OCI-LY3 (cell line): ENCODE measurements around the gene ALOX5.
A peak's percentile ranks its signal among the peaks of the same experiment; 100 is the strongest.
"Not testable (repeated sequence)": the region's sequence is repeated elsewhere in the genome, so short reads cannot be mapped to it uniquely, and the experiment has no call there.

Experiments
- H2AFZ ChIP-seq: fragments of 200-600, 300-600 bp; shearing (Covaris generic); 2 replicates; pipeline ENCODE4 v1.6.0; 2014; ENCODE audit warnings: antibody characterized with exemption, low read depth, low read length
- H3K27ac ChIP-seq: fragments of 200-600, 300-600 bp; sonication (generic); 2 replicates; pipeline ENCODE4 v1.5.1; 2014; ENCODE audit warnings: mild to moderate bottlenecking, low read length, moderate library complexity, mixed read lengths
- H3K27me3 ChIP-seq: fragments of 200-600, 300-600 bp; sonication (generic); 2 replicates; pipeline ENCODE4 v1.6.1; 2014; ENCODE audit warnings: low read depth, low read length, mixed read lengths
- H3K36me3 ChIP-seq: fragments of 200-600, 300-600 bp; sonication (generic); replicated peaks from 2 replicates; pipeline ENCODE3; 2014; ENCODE audit warnings: low read depth, low read length, mixed read lengths
- H3K4me1 ChIP-seq: fragments of 300-600, 200-600 bp; sonication (generic); 2 replicates; pipeline ENCODE4 v1.6.1; 2014; ENCODE audit warnings: low read length, mixed read lengths
- H3K4me2 ChIP-seq: fragments of 200-600, 300-600 bp; sonication (generic); 2 replicates; pipeline ENCODE4 v1.6.1; 2014; ENCODE audit warnings: low read length, mixed read lengths
- H3K4me3 ChIP-seq: fragments of 300-600, 200-600 bp; sonication (generic); 2 replicates; pipeline ENCODE4 v1.5.1; 2014; ENCODE audit warnings: antibody characterized with exemption, mild to moderate bottlenecking, low read length, moderate library complexity
- H3K79me2 ChIP-seq: fragments of 300-600, 200-600 bp; shearing (Covaris generic); 2 replicates; pipeline ENCODE4 v1.6.1; 2014; ENCODE audit warnings: mild to moderate bottlenecking, low read length, mixed read lengths
- H3K9ac ChIP-seq: fragments of 300-600, 200-600 bp; shearing (Covaris generic); 2 replicates; pipeline ENCODE4 v1.6.0; 2014; ENCODE audit warnings: mild to moderate bottlenecking, low read length, moderate library complexity
- H3K9me3 ChIP-seq: fragments of 200-600, 300-600 bp; shearing (Covaris generic); 2 replicates; pipeline ENCODE4 v1.6.1; 2014; ENCODE audit warnings: low read length, mixed read lengths; ENCODE audit not compliant: insufficient read depth
- H4K20me1 ChIP-seq: fragments of 200-600, 300-600 bp; sonication (generic); 2 replicates; pipeline ENCODE4 v1.6.1; 2016; ENCODE audit warnings: low read length, mixed read lengths; ENCODE audit not compliant: insufficient read depth
- EZH2phosphoT487 ChIP-seq: fragments of 200-600 bp; shearing (Covaris generic); IDR thresholded peaks from 2 replicates; pipeline ENCODE4 v1.6.1; 2018; ENCODE audit warnings: antibody characterized with exemption, mixed run types, low read depth
- TF ChIP-seq, protein P1 (sequence below): fragments of 200-600, 300-600 bp; sonication (generic); IDR thresholded peaks from 2 replicates; pipeline ENCODE4 v1.5.1; 2014; ENCODE audit warnings: antibody characterized with exemption, low read length, low read depth

The ALOX5 gene

DNA sequence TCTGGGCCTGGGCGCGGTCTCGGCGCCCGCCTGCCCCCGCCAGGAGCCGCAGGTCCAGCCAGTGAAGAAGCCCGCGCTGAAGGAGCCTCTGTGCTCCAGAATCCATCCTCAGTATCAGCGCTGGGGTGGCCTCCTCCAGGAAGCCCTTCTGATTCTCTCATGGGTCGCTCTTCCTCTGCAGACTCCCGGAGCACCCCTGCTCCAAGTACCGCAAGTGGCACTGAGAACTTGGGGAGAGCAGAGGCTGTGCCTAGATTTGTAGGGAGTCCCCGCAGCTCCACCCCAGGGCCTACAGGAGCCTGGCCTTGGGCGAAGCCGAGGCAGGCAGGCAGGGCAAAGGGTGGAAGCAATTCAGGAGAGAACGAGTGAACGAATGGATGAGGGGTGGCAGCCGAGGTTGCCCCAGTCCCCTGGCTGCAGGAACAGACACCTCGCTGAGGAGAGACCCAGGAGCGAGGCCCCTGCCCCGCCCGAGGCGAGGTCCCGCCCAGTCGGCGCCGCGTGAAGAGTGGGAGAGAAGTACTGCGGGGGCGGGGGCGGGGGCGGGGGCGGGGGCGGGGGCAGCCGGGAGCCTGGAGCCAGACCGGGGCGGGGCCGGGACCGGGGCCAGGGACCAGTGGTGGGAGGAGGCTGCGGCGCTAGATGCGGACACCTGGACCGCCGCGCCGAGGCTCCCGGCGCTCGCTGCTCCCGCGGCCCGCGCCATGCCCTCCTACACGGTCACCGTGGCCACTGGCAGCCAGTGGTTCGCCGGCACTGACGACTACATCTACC lies at the start of gene ALOX5:
Gene ALOX5 (plus strand): TSS at position 641 of the 774 bp plus-strand sequence. CDS start 64 bp downstream, at position 705.
- Histone ChIP-seq H3K9ac (no peak within 1 kb of the TSS), H2AFZ (no peak within 1 kb of the TSS), H3K36me3 (no peaks in the 10 kb centered on the region), H3K27me3 (no peaks in the 10 kb centered on the region), H3K9me3 (no peaks in the 10 kb centered on the region; the same call in 1 of the 2 replicates), H3K4me3 (no peak within 1 kb of the TSS), H3K4me1 (peaks cover 8% of the 10 kb centered on the region; the same call in 1 of the 2 replicates), H3K27ac (no peak within 1 kb of the TSS), H3K4me2 (0 out of 2 replicates have a peak within 1 kb of the TSS, but pooled peaks have one; percentile 12), H3K79me2 (no peaks in the 10 kb centered on the region), H4K20me1 (no peaks in the 10 kb centered on the region)
- no peak for TF ChIP-seq EZH2phosphoT487
- TF ChIP-seq, protein P1, sequence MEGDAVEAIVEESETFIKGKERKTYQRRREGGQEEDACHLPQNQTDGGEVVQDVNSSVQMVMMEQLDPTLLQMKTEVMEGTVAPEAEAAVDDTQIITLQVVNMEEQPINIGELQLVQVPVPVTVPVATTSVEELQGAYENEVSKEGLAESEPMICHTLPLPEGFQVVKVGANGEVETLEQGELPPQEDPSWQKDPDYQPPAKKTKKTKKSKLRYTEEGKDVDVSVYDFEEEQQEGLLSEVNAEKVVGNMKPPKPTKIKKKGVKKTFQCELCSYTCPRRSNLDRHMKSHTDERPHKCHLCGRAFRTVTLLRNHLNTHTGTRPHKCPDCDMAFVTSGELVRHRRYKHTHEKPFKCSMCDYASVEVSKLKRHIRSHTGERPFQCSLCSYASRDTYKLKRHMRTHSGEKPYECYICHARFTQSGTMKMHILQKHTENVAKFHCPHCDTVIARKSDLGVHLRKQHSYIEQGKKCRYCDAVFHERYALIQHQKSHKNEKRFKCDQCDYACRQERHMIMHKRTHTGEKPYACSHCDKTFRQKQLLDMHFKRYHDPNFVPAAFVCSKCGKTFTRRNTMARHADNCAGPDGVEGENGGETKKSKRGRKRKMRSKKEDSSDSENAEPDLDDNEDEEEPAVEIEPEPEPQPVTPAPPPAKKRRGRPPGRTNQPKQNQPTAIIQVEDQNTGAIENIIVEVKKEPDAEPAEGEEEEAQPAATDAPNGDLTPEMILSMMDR = no peak

DNA sequence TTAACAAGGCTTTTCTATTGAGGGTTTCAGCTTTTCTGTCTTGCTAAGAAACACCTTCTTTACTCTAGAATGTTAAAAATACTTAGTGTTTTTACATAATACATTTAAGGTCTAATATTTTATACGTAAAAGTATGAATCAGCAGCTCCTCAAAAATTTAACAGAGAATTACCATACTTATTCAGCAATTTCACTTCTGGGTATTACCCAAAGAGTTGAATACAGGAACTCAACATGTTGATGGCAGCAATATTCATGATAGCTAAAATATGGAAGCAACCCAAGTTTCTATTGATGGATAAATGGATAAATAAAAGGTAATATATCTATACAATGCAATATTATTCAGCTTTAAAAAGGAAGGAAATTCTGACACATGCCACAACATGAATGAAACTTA lies 48.9 kb upstream of the ALOX5 start:
- no peaks in the 10 kb centered on the region for H3K36me3 ChIP-seq
- H3K4me3 ChIP-seq = no peak overlapping the region
- H3K9me3 ChIP-seq = no peaks in the 10 kb centered on the region
- TF ChIP-seq, protein P1 = no peak
- no peak for TF ChIP-seq EZH2phosphoT487
- H2AFZ ChIP-seq = no peak overlapping the region
- H3K9ac ChIP-seq = no peak overlapping the region
- no peaks in the 10 kb centered on the region for H3K4me1 ChIP-seq
- no peaks in the 10 kb centered on the region for H4K20me1 ChIP-seq
- H3K27ac ChIP-seq = no peak overlapping the region
- H3K27me3 ChIP-seq = no peaks in the 10 kb centered on the region
- no peak overlapping the region for H3K4me2 ChIP-seq
- no peaks in the 10 kb centered on the region for H3K79me2 ChIP-seq

DNA sequence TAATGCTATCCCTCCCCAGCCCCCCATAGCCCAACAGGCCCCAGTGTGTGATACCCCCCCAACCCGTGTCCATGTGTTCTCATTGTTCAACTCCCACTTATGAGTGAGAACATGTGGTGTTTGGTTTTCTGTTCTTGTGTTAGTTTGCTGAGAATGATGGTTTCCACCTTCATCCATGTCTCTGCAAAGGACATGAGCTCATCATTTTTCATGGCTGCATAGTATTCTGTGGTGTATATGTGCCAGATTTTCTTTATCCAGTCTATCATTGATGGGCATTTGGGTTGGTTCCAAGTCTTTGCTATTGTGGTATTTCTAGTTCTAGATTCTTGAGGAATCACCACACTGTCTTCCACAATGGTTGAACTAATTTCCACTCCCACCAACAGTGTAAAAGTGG lies 47.2 kb upstream of the ALOX5 start:
- not testable (repeated sequence) for H2AFZ ChIP-seq, H3K9me3 ChIP-seq, H3K27me3 ChIP-seq, H3K4me2 ChIP-seq, H3K9ac ChIP-seq, H3K4me3 ChIP-seq, H4K20me1 ChIP-seq, H3K79me2 ChIP-seq, H3K27ac ChIP-seq, H3K36me3 ChIP-seq, H3K4me1 ChIP-seq

DNA sequence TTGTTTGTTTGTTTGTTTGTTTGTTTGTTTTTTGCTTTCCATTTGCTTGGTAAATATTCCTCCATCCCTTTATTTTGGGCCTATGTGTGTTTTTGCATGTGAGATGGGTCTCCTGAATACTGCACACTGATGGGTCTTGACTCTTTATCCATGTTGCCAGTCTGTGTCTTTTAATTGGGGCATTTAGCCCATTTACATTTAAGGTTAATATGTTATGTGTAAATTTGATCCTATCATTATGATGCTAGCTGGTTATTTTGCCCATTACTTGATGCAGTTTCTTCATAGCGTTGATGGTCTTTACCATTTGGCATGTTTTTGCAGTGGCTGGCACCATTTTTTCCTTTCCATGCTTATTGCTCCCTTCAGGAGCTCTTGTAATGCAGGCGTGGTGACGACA lies 42.2 kb upstream of the ALOX5 start:
- not testable (repeated sequence) for H3K27me3 ChIP-seq

DNA sequence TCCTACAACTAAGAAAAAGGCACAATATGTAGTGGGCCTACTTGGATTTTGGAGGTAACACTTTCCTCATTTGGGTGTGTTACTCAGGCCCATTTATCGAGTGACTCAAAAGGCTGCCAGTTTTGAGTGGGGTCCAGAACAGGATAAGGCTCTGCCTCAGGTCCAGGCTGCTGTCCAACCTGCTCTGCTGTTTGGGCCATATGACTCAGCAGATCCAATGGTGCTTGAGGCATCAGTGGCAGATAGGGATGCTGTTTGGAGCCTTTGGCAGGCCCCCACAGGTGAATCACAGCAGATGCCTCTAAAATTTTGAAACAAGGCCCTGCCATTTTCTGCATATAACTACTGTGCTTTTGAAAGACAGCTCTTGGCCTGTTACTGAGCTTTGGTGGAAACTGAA lies 34.1 kb upstream of the ALOX5 start:
- no peaks in the 10 kb centered on the region for H3K4me1 ChIP-seq
- H3K27me3 ChIP-seq = no peaks in the 10 kb centered on the region
- no peaks in the 10 kb centered on the region for H3K36me3 ChIP-seq
- no peak overlapping the region for H3K27ac ChIP-seq
- H3K9ac ChIP-seq = no peak overlapping the region
- no peaks in the 10 kb centered on the region for H4K20me1 ChIP-seq
- no peak overlapping the region for H2AFZ ChIP-seq
- no peaks in the 10 kb centered on the region for H3K79me2 ChIP-seq
- no peak overlapping the region for H3K4me2 ChIP-seq
- no peak for TF ChIP-seq EZH2phosphoT487
- TF ChIP-seq, protein P1 = no peak
- H3K4me3 ChIP-seq = no peak overlapping the region
- H3K9me3 ChIP-seq = no peaks in the 10 kb centered on the region

More for the DNA sequence above, 42.2 kb upstream of the ALOX5 start:
- not testable (repeated sequence) for H2AFZ ChIP-seq, H3K4me3 ChIP-seq, H3K4me2 ChIP-seq, H4K20me1 ChIP-seq, H3K9me3 ChIP-seq, H3K79me2 ChIP-seq, H3K9ac ChIP-seq, H3K4me1 ChIP-seq, H3K36me3 ChIP-seq, H3K27ac ChIP-seq

DNA sequence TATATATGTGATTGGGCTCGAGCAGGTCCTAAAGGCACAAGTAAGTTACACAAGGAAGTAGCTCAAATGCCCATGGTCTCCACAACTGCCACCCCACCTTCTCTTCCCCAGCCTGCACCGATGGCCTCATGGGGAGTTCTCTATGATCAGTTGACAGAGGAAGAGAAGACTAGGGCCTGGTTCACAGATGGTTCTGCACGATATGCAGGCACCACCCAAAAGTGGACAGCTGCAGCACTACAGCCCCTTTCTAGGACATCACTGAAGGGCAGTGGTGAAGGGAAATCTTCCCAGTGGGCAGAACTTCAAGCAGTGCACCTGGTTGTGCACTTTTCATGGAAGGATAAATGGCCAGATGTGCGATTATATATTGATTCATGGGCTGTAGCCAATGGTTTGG lies 33.6 kb upstream of the ALOX5 start:
- H3K9me3 ChIP-seq, H3K4me1 ChIP-seq, H3K4me3 ChIP-seq, H3K4me2 ChIP-seq, H4K20me1 ChIP-seq, H2AFZ ChIP-seq, H3K27ac ChIP-seq, H3K79me2 ChIP-seq, H3K9ac ChIP-seq, H3K27me3 ChIP-seq, H3K36me3 ChIP-seq: not testable (repeated sequence)

DNA sequence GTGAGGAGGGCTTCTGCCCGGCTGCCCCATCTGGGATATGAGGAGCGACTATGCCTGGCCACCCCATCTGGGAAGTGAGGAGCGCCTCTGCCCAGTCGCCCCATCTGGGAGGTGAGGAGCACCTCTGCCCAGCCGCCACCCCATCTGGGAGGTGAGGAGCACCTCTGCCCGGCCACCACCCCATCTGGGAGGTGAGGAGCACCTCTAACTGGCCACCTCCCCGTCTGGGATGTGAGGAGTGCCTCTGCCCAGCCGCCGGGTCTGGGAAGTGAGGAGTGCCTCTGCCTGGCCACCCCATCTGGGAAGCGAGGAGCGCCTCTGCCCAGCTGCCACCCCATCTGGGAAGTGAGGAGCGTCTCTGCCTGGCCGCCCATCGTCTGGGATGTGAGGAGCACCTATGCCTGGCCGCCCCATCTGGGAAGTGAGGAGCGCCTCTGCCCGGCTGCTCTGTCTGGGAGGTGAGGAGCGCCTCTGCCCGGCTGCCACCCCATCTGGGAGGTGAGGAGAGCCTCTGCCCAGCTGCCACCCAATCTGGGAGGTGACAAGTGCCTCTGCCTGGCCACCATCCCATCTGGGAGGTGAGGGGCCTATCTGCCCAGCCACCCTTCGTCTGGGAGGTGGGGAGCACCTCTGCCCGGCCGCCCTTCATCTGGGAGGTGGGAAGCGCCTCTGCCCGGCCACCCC lies 27.2 kb upstream of the ALOX5 start:
- not testable (repeated sequence) for H3K27me3 ChIP-seq, H3K79me2 ChIP-seq, H3K27ac ChIP-seq, H3K4me1 ChIP-seq, H2AFZ ChIP-seq, H3K4me3 ChIP-seq, H3K4me2 ChIP-seq, H3K9me3 ChIP-seq, H3K9ac ChIP-seq, H4K20me1 ChIP-seq, H3K36me3 ChIP-seq
